Measurements from ENCODE around the gene TSPAN14.

- TF ChIP-seq CHD1 (IDR thresholded peaks at IDR 0.05; ENCODE audit: low read depth, low read length): no peak
- no peak for TF ChIP-seq SIX5 (IDR thresholded peaks at IDR 0.05; ENCODE audit: low read depth, low read length)
- no peak for TF ChIP-seq POLR2A (IDR thresholded peaks at IDR 0.05; ENCODE audit: control extremely low read depth in 1 of 2, low read depth in 2 of 2, low read length in 2 of 2)
- TF ChIP-seq CTCF (IDR thresholded peaks at IDR 0.05; ENCODE audit: control extremely low read depth in 1 of 3, insufficient read depth in 1 of 3, low read depth in 1 of 3, low read length in 3 of 3): no peak
- no peak for TF ChIP-seq E2F6 (IDR thresholded peaks at IDR 0.05)
- TF ChIP-seq MAFK (IDR thresholded peaks at IDR 0.05; ENCODE audit: low read depth, low read length): no peak
- TF ChIP-seq KDM5A (IDR thresholded peaks at IDR 0.05; ENCODE audit: low read length): no peak
These were observed 11.3 kb downstream of the TSPAN14 start for GRCh38 chr10:80465451-80465835.
